H9 (cell line): Measurements from ENCODE around the gene ITSN1. TPM values are rescaled to one million over a fixed set of nuclear protein-coding genes. Genes with fewer than 3 reads are reported as not detected.

ENCODE experiments used
- DNase-seq: peaks from one replicate; pipeline ENCODE4 v3.0.0-alpha.2; 2017
- H2AFZ ChIP-seq: one replicate; pipeline ENCODE4 v1.6.1; 2013; ENCODE audit warnings: mild to moderate bottlenecking, low read length, control low read depth, moderate library complexity
- H2AK5ac ChIP-seq: 2 replicates; pipeline ENCODE4 v1.6.1; 2013; ENCODE audit warnings: low read length, control low read depth, mixed read lengths; ENCODE audit not compliant: insufficient read length
- H2BK120ac ChIP-seq: one replicate; pipeline ENCODE4 v1.6.1; 2013; ENCODE audit warnings: low read depth, mild to moderate bottlenecking, low read length, control low read depth, inconsistent platforms; ENCODE audit not compliant: poor library complexity, severe bottlenecking
- H2BK12ac ChIP-seq: 2 replicates; pipeline ENCODE4 v1.6.1; 2013; ENCODE audit warnings: low read length, control low read depth, mixed read lengths, low read depth; ENCODE audit not compliant: insufficient read length
- H2BK15ac ChIP-seq: 2 replicates; pipeline ENCODE4 v1.6.1; 2013; ENCODE audit warnings: low read depth, low read length, control low read depth
- H2BK20ac ChIP-seq: one replicate; pipeline ENCODE4 v1.6.1; 2013; ENCODE audit warnings: low read depth, mild to moderate bottlenecking, low read length, control low read depth, inconsistent platforms; ENCODE audit not compliant: poor library complexity, severe bottlenecking
- H2BK5ac ChIP-seq: 2 replicates; pipeline ENCODE4 v1.6.1; 2013; ENCODE audit warnings: low read length, control low read depth, mixed read lengths; ENCODE audit not compliant: insufficient read length
- H3K14ac ChIP-seq: 2 replicates; pipeline ENCODE4 v1.6.1; 2013; ENCODE audit warnings: low read length, control low read depth; ENCODE audit not compliant: insufficient read depth
- H3K18ac ChIP-seq: 2 replicates; pipeline ENCODE4 v1.6.1; 2013; ENCODE audit warnings: low read depth, mild to moderate bottlenecking, mixed read lengths, low read length, control low read depth; ENCODE audit not compliant: insufficient read length
- H3K23ac ChIP-seq: 2 replicates; pipeline ENCODE4 v1.6.1; 2013; ENCODE audit warnings: low read length, control low read depth, mixed read lengths, low read depth; ENCODE audit not compliant: insufficient read length
- H3K23me2 ChIP-seq: 2 replicates; pipeline ENCODE4 v1.6.1; 2013; ENCODE audit warnings: low read depth, mild to moderate bottlenecking, mixed read lengths, low read length, control low read depth; ENCODE audit not compliant: insufficient read length, poor library complexity, severe bottlenecking
- H3K27ac ChIP-seq: 2 replicates; pipeline ENCODE4 v1.5.1; 2013; ENCODE audit warnings: low read length, control low read depth, mixed read lengths, low read depth; ENCODE audit not compliant: insufficient read length
- H3K27me3 ChIP-seq: 2 replicates; pipeline ENCODE4 v1.6.1; 2013; ENCODE audit warnings: low read length, control low read depth, inconsistent platforms; ENCODE audit not compliant: insufficient read depth
- H3K4ac ChIP-seq: 2 replicates; pipeline ENCODE4 v1.6.1; 2013; ENCODE audit warnings: low read depth, mild to moderate bottlenecking, control low read depth, inconsistent platforms, low read length, moderate library complexity
- H3K4me1 ChIP-seq: 2 replicates; pipeline ENCODE4 v1.6.1; 2013; ENCODE audit warnings: low read length, control low read depth, inconsistent platforms; ENCODE audit not compliant: insufficient read depth
- H3K4me2 ChIP-seq: 2 replicates; pipeline ENCODE4 v1.6.1; 2013; ENCODE audit warnings: low read length, control low read depth, mixed read lengths; ENCODE audit not compliant: insufficient read length, insufficient read depth
- H3K56ac ChIP-seq: 2 replicates; pipeline ENCODE4 v1.6.1; 2013; ENCODE audit warnings: low read depth, mild to moderate bottlenecking, mixed read lengths, low read length, control low read depth; ENCODE audit not compliant: insufficient read length
- H3K79me1 ChIP-seq: 2 replicates; pipeline ENCODE4 v1.6.1; 2013; ENCODE audit warnings: low read depth, mild to moderate bottlenecking, moderate library complexity, low read length, control low read depth, inconsistent platforms; ENCODE audit not compliant: insufficient read depth, poor library complexity, severe bottlenecking
- H3K79me2 ChIP-seq: 2 replicates; pipeline ENCODE4 v1.6.1; 2013; ENCODE audit warnings: low read length, control low read depth, inconsistent platforms; ENCODE audit not compliant: insufficient read depth
- H3K9ac ChIP-seq: 2 replicates; pipeline ENCODE4 v1.6.1; 2013; ENCODE audit warnings: low read length, control low read depth, mixed read lengths; ENCODE audit not compliant: insufficient read length; ENCODE audit errors: extremely low read depth
- H3K9me3 ChIP-seq: one replicate; pipeline ENCODE4 v1.6.1; 2013; ENCODE audit warnings: low read depth, low read length, inconsistent platforms; ENCODE audit not compliant: control insufficient read depth
- H3T11ph ChIP-seq: one replicate; pipeline ENCODE4 v1.6.1; 2013; ENCODE audit warnings: mild to moderate bottlenecking, low read length, control low read depth, inconsistent platforms
- H4K20me1 ChIP-seq: one replicate; pipeline ENCODE4 v1.6.1; 2013; ENCODE audit not compliant: control insufficient read depth, insufficient read length, insufficient read depth
- H4K5ac ChIP-seq: 2 replicates; pipeline ENCODE4 v1.6.1; 2013; ENCODE audit warnings: low read depth, mild to moderate bottlenecking, mixed read lengths, low read length, control low read depth; ENCODE audit not compliant: insufficient read length
- H4K8ac ChIP-seq: replicated peaks from 2 replicates; pipeline ENCODE4 v1.6.1; 2013; ENCODE audit warnings: low read length, control low read depth, mixed read lengths, low read depth; ENCODE audit not compliant: insufficient read length
- H4K91ac ChIP-seq: 2 replicates; pipeline ENCODE4 v1.6.1; 2013; ENCODE audit warnings: low read depth, mild to moderate bottlenecking, moderate library complexity, mixed read lengths, low read length, control low read depth; ENCODE audit not compliant: insufficient read length
- H3K27ac Mint-ChIP-seq, 3 experiments: 2 replicates in 2 of 3; 3 replicates in 1 of 3; pipeline ENCODE4 v1.8.0; 2020 to 2021; ENCODE audit warnings: mixed read lengths in 3 of 3, mild to moderate bottlenecking in 1 of 3, moderate library complexity in 1 of 3
- H3K27me3 Mint-ChIP-seq: 2 replicates; pipeline ENCODE4 v1.8.0; 2021; ENCODE audit warnings: low read depth, mild to moderate bottlenecking, moderate library complexity, mixed read lengths
- H3K36me3 Mint-ChIP-seq, 3 experiments: 2 replicates in 2 of 3; 3 replicates in 1 of 3; pipeline ENCODE4 v1.8.0; 2020 to 2021; ENCODE audit warnings: low read depth in 3 of 3, mixed read lengths in 3 of 3; ENCODE audit not compliant: insufficient read depth in 1 of 3
- H3K4me1 Mint-ChIP-seq, 2 experiments: 2 replicates each; pipeline ENCODE4 v1.8.0; 2020; ENCODE audit warnings: mixed read lengths in 2 of 2
- H3K4me3 Mint-ChIP-seq, 2 experiments: 2 replicates in 1 of 2; 3 replicates in 1 of 2; pipeline ENCODE4 v1.8.0; 2020 to 2021; ENCODE audit warnings: mild to moderate bottlenecking in 2 of 2, mixed read lengths in 2 of 2, moderate library complexity in 1 of 2
- H3K9me3 Mint-ChIP-seq, 2 experiments: 2 replicates in 1 of 2; 3 replicates in 1 of 2; pipeline ENCODE4 v1.8.0; 2020; ENCODE audit warnings: mild to moderate bottlenecking in 2 of 2, mixed read lengths in 2 of 2, moderate library complexity in 1 of 2
- CTCF ChIP-seq: fragments of 200-600 bp; sonication (generic); conservative IDR thresholded peaks from 3 replicates; pipeline ENCODE4 v1.8.0; 2021; ENCODE audit warnings: antibody characterized with exemption, mild to moderate bottlenecking
- WGBS: extraction: QIAGEN DNeasy Blood & Tissue Kit; methylation state at CpG from one replicate; pipeline ENCODE4 v1.1.7; 2013; ENCODE audit warnings: missing lambda C conversion rate, low lambda C conversion rate, mixed read lengths; ENCODE audit not compliant: insufficient read length; ENCODE audit errors: extremely low coverage; 5-methylcytosine and 5-hydroxymethylcytosine counted together
- total RNA-seq: library from RNA; stranded (reverse); gene quantifications from 2 replicates; pipeline ENCODE4 v1.2.1, GENCODE V29; 2021

The ITSN1 gene
- total RNA-seq, 1 experiment from 2014 or later = 94.2 TPM

- no peaks in the 10 kb centered on the region for H3K9me3 ChIP-seq
- H3K18ac ChIP-seq = no peak overlapping the region
- no peak overlapping the region for H3K4ac ChIP-seq
- peaks cover 3% of the 10 kb centered on the region for H3K79me1 ChIP-seq
- H3K27ac ChIP-seq = no peak overlapping the region
- Mint-ChIP-seq H3K36me3 (peaks cover 12 to 70% (median 43%) of the 10 kb centered on the region in 3 experiments; a peak in 6 of 7 replicates), H3K4me3 (no peak overlapping the region), H3K27ac (peak overlapping the region in 2 of 3 experiments; percentile 4 to 87; a peak in 3 of 7 replicates), H3K4me1 (peaks cover 5 to 8% of the 10 kb centered on the region in 2 experiments), H3K9me3 (no peaks in the 10 kb centered on the region), H3K27me3 (no peaks in the 10 kb centered on the region)
- no peak overlapping the region for H3K4me2 ChIP-seq
- no peak for TF ChIP-seq CTCF
- no peaks in the 10 kb centered on the region; the same call in 1 of the 2 replicates for H3K27me3 ChIP-seq
- H2AK5ac ChIP-seq = no peak overlapping the region
- no peak overlapping the region for H4K91ac ChIP-seq
- no peak overlapping the region for H2BK20ac ChIP-seq
- no peak overlapping the region for H2AFZ ChIP-seq
- H4K8ac ChIP-seq = no peak overlapping the region
- H3K56ac ChIP-seq = no peak overlapping the region
- H3K14ac ChIP-seq = no peak overlapping the region
- WGBS = no CpG with 5 or more reads among the region's 3 CpGs
- no peaks in the 10 kb centered on the region for H4K20me1 ChIP-seq
- H2BK12ac ChIP-seq = no peak overlapping the region
- DNase-seq = no peak
- no peak overlapping the region for H3K9ac ChIP-seq
- H2BK5ac ChIP-seq = no peak overlapping the region
- no peaks in the 10 kb centered on the region for H3K79me2 ChIP-seq
- no peaks in the 10 kb centered on the region for H3K23me2 ChIP-seq
- no peak overlapping the region for H2BK120ac ChIP-seq
- no peak overlapping the region for H2BK15ac ChIP-seq
- H3T11ph ChIP-seq = no peak overlapping the region
- H3K23ac ChIP-seq = no peak overlapping the region
- H3K4me1 ChIP-seq = no peaks in the 10 kb centered on the region
- H4K5ac ChIP-seq = no peak overlapping the region
Measured at GRCh38 chr21:33825419-33825818, 183.1 kb downstream of the ITSN1 start.
